Natural killer cell (primary cell): ENCODE measurements around the gene IQGAP3. TPM values are rescaled to one million over a fixed set of nuclear protein-coding genes. Genes with fewer than 3 reads are reported as not detected.

Experiments used
- ATAC-seq, 3 donors: fragments of 150-1000 bp in 2 of 3; fragments of 200-7000 bp in 1 of 3; cut with Tn5 transposase; 1 replicate in 1 of 3; 2 replicates in 2 of 3; pipeline ENCODE4 v1.10.0; 2021; ENCODE audit warnings: mild to moderate bottlenecking in 2 of 3, moderate library complexity in 2 of 3
- DNase-seq, 2 donors: peaks; one replicate each; pipeline versions ENCODE4 v3.0.0 to v3.0.0-alpha.2; 2013 to 2021; ENCODE audit warnings: mixed read lengths in 1 of 2
- H3K27ac ChIP-seq: one replicate; pipeline ENCODE4 v1.5.1; 2013; ENCODE audit warnings: mild to moderate bottlenecking, low read length
- H3K27me3 ChIP-seq: one replicate; pipeline ENCODE4 v1.6.1; 2013; ENCODE audit warnings: low read length; ENCODE audit not compliant: control insufficient read depth, insufficient read depth
- H3K36me3 ChIP-seq: one replicate; pipeline ENCODE4 v1.6.1; 2013; ENCODE audit warnings: low read length; ENCODE audit not compliant: control insufficient read depth, insufficient read depth
- H3K4me1 ChIP-seq: one replicate; pipeline ENCODE4 v1.6.1; 2013; ENCODE audit warnings: low read length; ENCODE audit not compliant: control insufficient read depth, insufficient read depth
- H3K4me3 ChIP-seq: one replicate; pipeline ENCODE4 v1.5.1; 2013; ENCODE audit warnings: low read length
- H3K9me3 ChIP-seq: one replicate; pipeline ENCODE4 v1.6.1; 2013; ENCODE audit warnings: low read length; ENCODE audit not compliant: control insufficient read depth, insufficient read depth
- H3K27ac Mint-ChIP-seq, 2 donors: one replicate each; pipeline ENCODE4 v1.8.0; 2022; ENCODE audit warnings: mild to moderate bottlenecking in 2 of 2, mixed read lengths in 2 of 2, moderate library complexity in 1 of 2
- H3K27me3 Mint-ChIP-seq, 2 donors: one replicate each; pipeline ENCODE4 v1.8.0; 2022; ENCODE audit warnings: low read depth in 2 of 2, mixed read lengths in 2 of 2
- H3K36me3 Mint-ChIP-seq: one replicate; pipeline ENCODE4 v1.8.0; 2022; ENCODE audit warnings: mixed read lengths
- H3K4me1 Mint-ChIP-seq, 2 donors: one replicate each; pipeline ENCODE4 v1.8.0; 2022; ENCODE audit warnings: mixed read lengths in 2 of 2
- H3K4me3 Mint-ChIP-seq: one replicate; pipeline ENCODE4 v1.8.0; 2022; ENCODE audit warnings: mild to moderate bottlenecking, moderate library complexity, mixed read lengths
- H3K9me3 Mint-ChIP-seq, 2 donors: one replicate each; pipeline ENCODE4 v1.8.0; 2022; ENCODE audit warnings: mixed read lengths in 2 of 2
- CTCF ChIP-seq: fragments of 200-600 bp; IDR thresholded peaks from one replicate; pipeline ENCODE4 v1.8.0; 2022; ENCODE audit warnings: antibody characterized with exemption
- WGBS: methylation state at CpG from one replicate; pipeline ENCODE4 v1.1.7; 2013; ENCODE audit warnings: missing lambda C conversion rate; ENCODE audit not compliant: insufficient coverage; 5-methylcytosine and 5-hydroxymethylcytosine counted together
- intact Hi-C: fragments of 100-400 bp; cut with micrococcal nuclease; formaldehyde crosslinking; loops from one replicate; pipeline ENCODE4 v1.14.2; 2022
- total RNA-seq, 4 donors: library from RNA; stranded (reverse); fragments of 120-200 nt in 1 of 4; gene quantifications; one replicate each; pipeline versions ENCODE4 v1.2.3 to v1.2.4, GENCODE V29; 2013 to 2022

The IQGAP3 gene
- total RNA-seq, 3 donors from 2014 or later (not counting 1 experiment from before 2014, with no cell fraction given) = 0.08 to 0.21 (median 0.14) TPM

- no peak overlapping the region for H3K4me3 ChIP-seq
- no peak for DNase-seq
- Mint-ChIP-seq H3K27ac (peak overlapping the region; percentile 73 to 84), H3K36me3 (peaks cover 16% of the 10 kb centered on the region), H3K4me3 (no peak overlapping the region), H3K4me1 (peaks cover 23 to 30% of the 10 kb centered on the region in 2 donors), H3K27me3 (no peaks in the 10 kb centered on the region), H3K9me3 (no peaks in the 10 kb centered on the region)
- peaks cover 92% of the 10 kb centered on the region for H3K36me3 ChIP-seq
- H3K27ac ChIP-seq = no peak overlapping the region
- no peaks in the 10 kb centered on the region for H3K9me3 ChIP-seq
- no peaks in the 10 kb centered on the region for H3K27me3 ChIP-seq
- ATAC-seq = peak in 1 of 3 donors; percentile 9
- 94% methylated on average over 25 of the region's 25 CpGs for WGBS
- no peak for TF ChIP-seq CTCF
- intact Hi-C loops = no loop called here
- H3K4me1 ChIP-seq = peaks cover 12% of the 10 kb centered on the region
Observed at GRCh38 chr1:156475568-156476500, 96.5 kb downstream of the IQGAP3 start.

Other genes starting within 250 kb of the IQGAP3 start
- gene CCT3, start 234.3 kb downstream of the IQGAP3 start, total RNA-seq = 10 to 100 TPM; 70.3 to 87.5 (median 79.8) TPM
- gene TSACC, start 234.0 kb downstream of the IQGAP3 start, total RNA-seq = not detected
- not detected for gene RHBG, start 203.4 kb downstream of the IQGAP3 start, total RNA-seq
- gene MEF2D, start 71.8 kb downstream of the IQGAP3 start, total RNA-seq = 100 to 1,000 TPM; 232 to 298 (median 284) TPM
- 1 to 10 TPM; 3.3 to 4.1 (median 4.0) TPM for gene TTC24, start 7.2 kb upstream of the IQGAP3 start, total RNA-seq
- gene NAXE, start 19.2 kb upstream of the IQGAP3 start, total RNA-seq = 10 to 100 TPM; 32.6 to 52.5 (median 36.6) TPM
- gene GPATCH4, start 28.9 kb upstream of the IQGAP3 start, total RNA-seq = 10 to 100 TPM; 19.3 to 27.3 (median 22.1) TPM
- gene HAPLN2, start 46.9 kb upstream of the IQGAP3 start, total RNA-seq = not detected
- under 1 TPM; 0.18 to 0.25 (median 0.19) TPM for gene BCAN, start 69.6 kb upstream of the IQGAP3 start, total RNA-seq
- not detected for gene NES, start 104.8 kb upstream of the IQGAP3 start, total RNA-seq
- 1 to 10 TPM; 3.0 to 3.8 (median 3.0) TPM for gene CRABP2, start 133.0 kb upstream of the IQGAP3 start, total RNA-seq
- gene METTL25B, start 155.9 kb upstream of the IQGAP3 start, total RNA-seq = 10 to 100 TPM; 23.5 to 25.3 (median 23.8) TPM
- gene ISG20L2, start 156.2 kb upstream of the IQGAP3 start, total RNA-seq = 10 to 100 TPM; 60.3 to 71.9 (median 68.7) TPM
- gene MRPL24, start 168.5 kb upstream of the IQGAP3 start, total RNA-seq = 10 to 100 TPM; 15.9 to 19.7 (median 18.7) TPM
- 100 to 1,000 TPM in 1 of 3 donors, 10 to 100 TPM in 2; 95.3 to 110 (median 96.6) TPM for gene HDGF, start 179.1 kb upstream of the IQGAP3 start, total RNA-seq
- gene PRCC, start 195.0 kb upstream of the IQGAP3 start, total RNA-seq = 10 to 100 TPM; 66.5 to 92.4 (median 69.1) TPM
- 100 to 1,000 TPM; 155 to 324 (median 312) TPM for gene SH2D2A, start 244.3 kb upstream of the IQGAP3 start, total RNA-seq